ENCODE data around the gene ADARB1.

The ADARB1 gene

DNA sequence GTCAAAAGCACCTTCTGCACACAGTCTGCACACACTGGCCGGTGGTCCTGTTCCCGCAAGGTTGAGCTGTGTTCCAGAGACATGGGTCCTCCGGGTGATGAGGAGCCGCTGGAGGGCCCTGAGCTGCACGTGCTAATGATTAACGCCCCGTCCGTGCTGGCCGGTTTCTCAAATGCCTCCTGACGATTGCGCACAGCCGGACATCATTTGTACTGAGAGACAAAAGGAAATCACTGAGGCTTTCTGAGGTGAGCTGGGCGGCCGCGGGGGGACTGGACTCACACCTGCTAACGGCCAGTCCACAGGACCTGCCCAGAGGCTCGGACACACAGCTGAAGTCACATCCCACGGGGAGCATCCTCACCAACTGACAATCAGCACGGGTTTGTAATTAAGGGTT is 184.1 kb downstream of the ADARB1 start:
- no peak for DNase-seq

DNA sequence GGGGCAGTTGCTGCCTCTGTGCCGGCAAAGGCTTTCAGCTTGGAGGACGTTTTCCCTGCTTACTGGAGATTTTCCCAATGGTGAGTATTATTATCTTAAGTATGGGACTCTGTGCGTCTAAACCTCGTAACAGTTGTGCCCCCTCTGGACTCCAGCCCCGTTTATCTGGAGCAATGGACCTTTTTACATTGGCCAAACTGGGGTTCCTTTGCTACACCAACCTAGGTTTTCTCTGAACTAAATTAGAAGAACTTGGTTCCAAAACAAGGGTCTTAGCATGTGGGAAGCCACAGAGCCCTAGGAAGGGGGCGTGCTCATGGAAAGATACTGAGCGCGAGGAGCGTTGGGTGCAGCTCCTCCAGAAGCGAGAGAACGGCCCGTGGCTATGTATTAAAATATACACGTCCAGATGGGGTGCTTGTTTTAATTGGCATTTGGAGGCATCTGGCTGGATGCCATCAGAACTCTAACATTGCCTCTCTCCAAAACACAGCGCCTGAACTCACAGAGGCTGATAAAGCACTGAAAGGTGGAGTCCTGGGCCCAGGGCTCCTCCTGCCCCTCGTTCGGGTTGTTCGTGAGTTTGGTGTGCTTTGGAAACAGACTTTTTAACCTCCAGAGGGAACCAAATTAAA is 184.9 kb downstream of the ADARB1 start:
- DNase-seq = no peak

DNA sequence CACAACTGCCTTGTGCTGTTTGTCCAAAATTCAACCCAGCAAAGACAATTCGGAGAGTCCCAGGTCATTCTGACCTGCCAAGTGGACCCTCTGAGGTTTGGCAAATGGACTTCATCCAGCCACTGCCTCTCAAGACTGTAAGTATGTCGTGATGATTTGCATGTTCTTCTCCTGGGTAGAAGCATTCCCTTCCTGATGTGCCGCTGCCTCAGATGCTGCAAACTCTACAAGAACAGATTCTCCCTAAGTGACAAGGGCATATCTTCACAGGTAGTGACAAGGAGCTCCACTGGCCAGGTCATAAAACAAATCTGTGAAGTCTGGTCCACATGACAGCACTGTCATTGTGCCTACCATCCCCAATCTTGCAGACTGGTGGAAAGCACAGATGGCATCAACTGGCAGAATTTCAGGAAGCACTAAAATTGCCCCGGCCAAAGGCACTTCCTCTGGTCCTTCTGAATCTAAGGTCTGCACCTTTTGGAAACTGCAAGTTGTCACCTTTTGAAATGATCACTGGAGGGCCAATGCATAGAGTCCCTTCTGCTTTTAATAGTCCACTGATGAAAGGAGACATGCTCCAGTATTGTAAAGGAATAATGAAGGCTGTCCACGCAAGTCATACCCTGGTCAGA is 185.9 kb downstream of the ADARB1 start:
- DNase-seq = no peak

DNA sequence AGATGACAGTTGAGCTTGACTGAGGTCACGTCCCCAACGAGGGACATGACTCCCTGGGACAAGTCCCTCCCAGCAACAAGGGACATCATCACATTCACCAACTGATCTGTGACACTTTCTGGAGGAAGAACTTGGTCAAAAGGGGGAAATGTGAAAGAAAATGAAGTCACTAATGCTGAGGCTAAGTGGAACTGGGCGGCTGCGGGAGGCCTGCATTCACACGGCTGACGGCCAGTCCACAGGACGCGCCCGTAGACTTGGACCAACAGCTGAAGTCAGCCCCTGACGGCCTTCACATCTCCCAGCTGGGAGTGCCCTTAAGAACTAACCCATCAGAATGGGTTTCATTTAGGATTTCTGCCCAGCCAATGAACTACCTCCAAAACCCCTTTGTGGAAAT is 186.7 kb downstream of the ADARB1 start:
- no peak for DNase-seq

DNA sequence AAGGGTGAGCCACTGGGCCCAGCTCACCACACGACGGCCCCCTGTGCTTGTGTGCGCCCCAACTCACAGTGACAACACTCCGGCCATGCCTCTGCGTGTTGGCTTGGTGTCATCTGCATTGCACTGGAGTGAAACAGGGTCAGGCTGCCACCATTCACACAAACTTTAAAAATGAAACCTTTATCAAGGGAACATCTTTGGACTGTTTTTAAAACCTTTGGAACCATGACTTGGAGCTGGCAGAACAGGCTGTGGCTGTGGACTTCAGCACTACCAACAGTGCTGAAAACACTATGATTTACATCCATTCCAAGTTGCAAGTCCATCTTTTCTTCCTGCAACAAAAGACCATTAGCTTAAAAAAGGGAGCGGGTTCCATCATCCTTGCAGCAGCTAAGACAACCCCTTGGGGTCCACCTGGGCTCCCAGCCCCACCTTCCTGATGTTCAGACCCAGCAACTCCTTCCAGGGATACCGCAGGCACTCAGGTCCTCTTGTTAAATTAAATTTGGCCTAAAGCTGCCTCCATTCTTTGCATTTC is 187.7 kb downstream of the ADARB1 start:
- DNase-seq = no peak

DNA sequence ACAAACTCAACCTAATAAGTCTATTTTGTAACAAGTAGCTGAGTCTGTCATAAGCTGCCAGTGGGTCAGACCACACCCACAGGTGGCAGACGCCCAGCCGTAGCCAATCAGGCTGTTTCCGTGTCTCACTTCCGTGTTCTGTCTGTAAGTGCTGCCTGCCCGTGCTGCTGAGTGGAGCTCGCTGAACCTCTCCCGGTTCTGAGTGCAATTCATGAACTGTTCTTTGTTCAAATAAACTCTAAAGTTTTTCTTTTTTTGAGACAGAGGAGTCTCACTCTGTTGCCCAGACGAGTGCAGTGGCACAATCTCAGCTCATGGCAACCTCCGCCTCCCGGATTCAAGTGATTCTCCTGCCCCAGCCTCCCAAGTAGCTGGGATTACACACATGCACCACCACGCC is 188.2 kb downstream of the ADARB1 start:
- DNase-seq = no peak

DNA sequence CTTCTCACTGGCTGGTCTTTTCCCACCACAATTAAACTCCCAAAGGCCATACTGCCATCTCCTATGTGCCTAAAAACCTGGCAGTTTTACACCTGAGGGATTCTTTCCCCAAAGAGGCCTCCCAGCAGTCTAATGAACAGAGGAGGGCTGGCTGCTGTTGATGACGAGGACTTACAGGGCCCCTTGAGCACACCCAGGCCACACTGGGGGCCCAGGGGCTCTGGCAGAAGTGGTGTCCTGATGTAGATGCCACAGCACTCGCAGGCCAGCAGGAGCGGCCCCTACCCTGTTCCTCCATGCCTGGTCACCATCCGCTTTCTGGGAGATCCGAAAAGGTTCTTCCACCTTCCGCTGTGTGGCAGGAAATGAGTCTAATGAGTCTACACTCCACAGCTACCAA is 189.2 kb downstream of the ADARB1 start:
- DNase-seq = no peak

DNA sequence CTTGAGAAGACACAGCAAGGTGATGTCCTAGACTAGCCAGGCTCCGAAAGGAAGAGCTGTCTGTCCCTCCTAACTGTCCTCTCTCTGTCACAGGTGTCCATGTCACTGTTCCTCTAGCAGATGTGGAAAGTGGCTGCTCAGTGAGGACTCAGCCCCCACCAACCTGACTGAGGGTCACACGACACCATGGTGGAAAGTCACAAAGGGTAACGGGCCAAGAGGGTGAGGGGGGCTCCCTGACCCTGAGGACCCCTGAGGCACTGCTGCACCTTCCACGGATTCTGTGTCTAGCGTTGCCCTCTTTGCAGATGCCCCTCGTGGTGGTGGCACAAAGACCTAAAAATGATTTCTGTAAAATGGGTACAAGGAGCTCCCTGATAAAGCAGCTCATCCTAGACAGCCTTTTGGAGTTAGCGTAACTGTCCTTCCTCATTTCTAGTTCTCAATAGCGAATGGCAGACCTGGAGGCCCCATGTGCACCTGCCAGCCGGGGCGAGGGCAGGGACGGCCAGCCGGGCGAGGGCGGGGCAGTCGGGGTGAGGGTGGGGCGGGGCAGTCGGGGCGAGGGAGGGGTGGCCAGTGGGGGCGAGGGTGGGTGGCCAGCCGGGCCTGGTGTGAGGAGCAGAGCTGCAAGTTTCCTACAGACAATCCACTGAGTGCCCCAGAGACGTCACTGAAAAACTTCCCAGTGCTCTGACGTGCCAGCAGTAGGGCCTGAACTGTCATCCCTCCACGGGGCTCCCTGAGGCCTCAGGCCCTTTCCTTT is 189.9 kb downstream of the ADARB1 start:
- no peak for DNase-seq

DNA sequence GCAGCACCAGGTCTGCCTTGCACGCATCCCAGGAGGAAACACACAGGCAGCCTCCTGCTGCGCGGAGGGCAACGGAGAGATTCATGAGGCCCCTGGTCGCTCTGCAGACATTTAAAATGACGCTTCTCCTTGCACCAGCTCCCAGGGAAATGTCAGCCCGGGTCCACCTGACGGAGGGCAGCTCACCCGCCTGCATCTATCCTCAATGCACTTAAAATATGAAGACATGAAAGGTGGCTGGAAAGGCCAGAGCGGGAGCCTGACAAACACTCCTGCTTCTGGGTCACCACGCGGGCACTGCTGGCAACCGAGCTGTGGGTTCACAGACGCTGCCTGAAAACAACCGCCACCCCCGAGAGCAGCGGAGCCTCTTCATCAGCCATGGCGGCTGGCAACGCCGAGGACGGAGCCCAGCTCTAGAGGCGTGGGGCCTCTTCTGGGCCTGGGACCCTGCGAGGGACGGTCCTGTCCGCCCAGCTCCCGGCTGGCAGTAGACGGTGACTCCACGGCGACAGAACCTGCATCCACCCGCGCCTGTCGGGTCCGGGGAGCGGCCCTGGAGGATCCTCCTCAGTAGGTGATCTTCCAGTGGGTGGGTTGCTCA is 190.6 kb downstream of the ADARB1 start:
- DNase-seq = no peak

DNA sequence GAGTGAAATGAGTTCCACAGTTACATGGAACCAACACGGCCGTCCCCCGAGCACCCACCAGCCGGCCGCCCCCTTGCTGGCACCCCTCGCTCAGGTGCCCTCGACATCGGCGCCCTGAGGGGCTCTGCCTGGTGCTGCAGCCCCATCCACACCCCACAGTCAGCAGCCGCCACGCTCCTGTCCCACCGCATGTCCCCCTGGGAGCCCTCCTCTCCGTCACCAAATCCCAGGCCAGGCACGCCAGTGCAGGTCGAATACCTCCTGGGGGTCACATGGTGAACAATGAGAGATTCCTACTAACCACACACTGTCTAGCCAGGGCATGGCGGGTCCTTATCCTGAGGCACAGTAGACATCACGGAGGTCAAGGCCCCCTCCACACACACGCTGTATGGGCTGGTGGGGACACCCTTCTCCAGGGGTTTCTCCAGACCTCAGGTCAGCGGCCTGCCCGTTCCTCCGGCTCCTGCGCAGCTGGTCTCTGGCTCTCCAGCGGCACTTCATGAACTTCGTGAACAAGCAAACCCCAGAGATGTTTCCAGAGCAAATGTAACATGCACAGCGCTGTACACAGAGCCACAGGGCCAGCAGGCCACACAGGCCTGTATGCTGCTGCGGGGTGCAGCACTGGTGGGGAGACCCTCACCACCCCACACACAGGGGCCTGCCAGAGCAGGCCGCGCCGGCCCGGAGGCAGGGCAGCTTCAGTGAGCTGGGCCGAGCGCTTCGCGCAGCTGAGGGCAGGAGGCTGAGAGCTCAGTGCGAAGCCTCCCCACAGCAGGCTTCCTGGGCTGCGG is 191.5 kb downstream of the ADARB1 start:
- no peak for DNase-seq

DNA sequence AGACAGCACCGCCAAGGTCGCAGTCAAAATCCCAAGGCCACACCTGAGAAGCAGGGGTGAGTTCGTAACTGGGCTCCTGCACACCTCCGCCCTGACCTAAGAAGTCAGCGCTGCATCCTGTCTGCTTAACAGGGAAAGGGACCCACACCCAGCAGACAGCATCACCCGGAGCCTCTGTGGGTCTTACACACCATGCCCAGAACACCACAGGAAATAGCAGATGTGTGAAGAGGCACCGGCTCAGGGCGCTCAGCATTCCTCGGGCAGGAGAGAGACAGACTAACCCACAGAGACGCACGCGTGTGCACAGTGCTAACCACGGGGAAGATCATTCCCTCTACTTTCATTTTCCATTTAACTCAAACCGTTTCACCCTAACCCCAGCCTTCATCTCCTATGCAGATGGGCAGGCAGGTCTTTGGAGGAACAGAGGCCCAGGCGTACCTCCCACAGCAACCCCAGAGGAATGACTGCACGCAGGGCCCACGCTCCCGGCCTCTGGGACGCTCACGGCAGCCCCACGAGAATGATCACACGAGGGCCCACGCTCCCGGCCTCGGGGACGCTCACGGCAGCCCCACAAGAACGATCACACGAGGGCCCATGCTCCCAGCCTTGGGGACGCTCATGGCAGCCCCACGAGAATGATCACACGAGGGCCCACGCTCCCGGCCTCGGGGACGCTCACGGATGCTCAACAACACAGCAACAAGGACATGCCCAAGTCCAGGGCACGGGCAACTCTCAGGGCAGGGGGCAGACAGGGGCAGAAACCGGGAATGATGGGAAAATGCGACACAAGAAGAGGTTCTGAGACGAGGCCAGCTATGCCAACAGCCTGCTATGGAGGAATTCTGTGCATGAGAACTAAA is 192.4 kb downstream of the ADARB1 start:
- DNase-seq = no peak

DNA sequence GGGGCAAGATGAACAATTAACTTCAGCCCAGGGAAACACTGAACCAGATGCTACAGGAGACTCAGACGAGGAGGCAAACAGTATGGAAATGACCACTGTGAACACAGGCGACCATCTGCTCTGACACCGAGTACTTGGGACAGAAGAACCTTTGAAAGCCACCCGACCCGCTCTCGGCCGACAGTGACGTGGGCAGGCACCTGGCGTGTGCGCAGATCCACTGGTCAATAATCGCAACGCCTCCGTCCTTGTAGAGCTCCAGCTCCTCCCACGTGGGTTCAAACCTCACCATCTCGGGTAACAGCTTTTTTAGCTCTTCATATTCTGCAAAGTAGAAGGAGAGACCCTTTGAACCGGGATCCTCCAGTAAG is 193.0 kb downstream of the ADARB1 start:
- no peak for DNase-seq

DNA sequence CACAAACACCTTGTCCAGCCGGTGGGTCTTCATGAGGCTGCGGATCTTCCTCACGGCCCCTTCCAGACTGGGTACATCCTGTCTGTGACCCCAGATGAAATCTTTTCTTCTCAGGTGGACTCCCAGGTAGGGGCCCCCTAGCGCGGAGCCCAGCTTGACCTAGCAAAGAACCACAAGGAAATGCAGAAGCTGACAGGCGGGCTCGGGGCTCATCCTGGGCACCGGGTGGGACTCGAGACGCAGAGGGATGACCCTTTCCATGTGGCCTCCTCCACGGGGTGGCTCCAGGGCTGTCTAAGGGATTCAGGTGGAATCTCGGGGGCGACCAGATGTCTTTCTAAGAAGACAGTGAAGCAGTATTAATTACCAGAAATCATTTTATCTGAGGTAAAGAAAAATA is 195.5 kb downstream of the ADARB1 start:
- no peak for DNase-seq

DNA sequence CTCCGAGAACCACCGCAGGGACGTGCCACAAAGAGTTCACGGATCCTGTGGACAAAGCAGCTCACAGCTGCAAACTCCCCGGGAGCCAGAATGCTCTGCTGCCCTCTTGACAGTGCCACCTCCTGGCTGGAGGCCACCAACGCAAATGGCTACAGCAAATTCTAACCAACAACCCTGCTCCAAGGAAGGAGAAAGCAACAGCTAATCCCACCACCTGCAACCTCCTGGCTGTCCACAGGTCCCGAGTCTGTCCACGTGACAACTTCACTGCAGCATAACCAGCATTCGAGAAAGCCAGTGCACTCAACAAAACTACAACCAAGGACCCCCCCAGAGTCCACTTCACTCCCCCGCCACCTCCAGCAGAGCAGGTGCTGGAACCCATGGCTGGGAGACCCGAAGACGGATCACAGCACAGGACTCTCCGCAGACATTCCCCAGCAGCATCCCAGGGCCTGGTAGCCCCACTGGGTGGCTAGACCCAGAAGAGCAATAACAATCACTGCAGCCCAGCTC is 196.0 kb downstream of the ADARB1 start:
- DNase-seq = no peak
